ENCODE results near the gene TSPAN14. TPM values are rescaled to one million over a fixed set of nuclear protein-coding genes. Genes with fewer than 3 reads are reported as not detected.
A peak's percentile ranks its signal among the peaks of the same experiment; 100 is the strongest.

Gene TSPAN14
- total and polyA plus RNA-seq, 4 donors = 19.9 to 36.8 (median 27.3) TPM

GRCh38 chr10:80458263-80458625 lies 4.1 kb downstream of the TSPAN14 start:
- no peak for TF ChIP-seq FOXA2 (IDR thresholded peaks at IDR 0.05)
- no peak for TF ChIP-seq FOXA1 (IDR thresholded peaks at IDR 0.05)
- no peak for TF ChIP-seq EGR1 (IDR thresholded peaks at IDR 0.05; ENCODE audit: low read depth in 2 of 2)
- no peak for TF ChIP-seq REST (IDR thresholded peaks at IDR 0.05)
- no peak for TF ChIP-seq RXRA (IDR thresholded peaks at IDR 0.05)
- TF ChIP-seq ATF3 (IDR thresholded peaks at IDR 0.05) = no peak
- no peak for TF ChIP-seq SP1 (IDR thresholded peaks at IDR 0.05)
- TF ChIP-seq RAD21 (IDR thresholded peaks at IDR 0.05) = no peak
- TF ChIP-seq GABPA (IDR thresholded peaks at IDR 0.05 in 1 of 2, conservative IDR thresholded peaks at IDR 0.05 in 1 of 2) = no peak
- TF ChIP-seq HNF4A (conservative IDR thresholded peaks at IDR 0.05) = no peak
- TF ChIP-seq JUND (IDR thresholded peaks at IDR 0.05) = no peak
- TF ChIP-seq ZBTB33 (IDR thresholded peaks at IDR 0.05) = no peak
- Histone ChIP-seq H3K36me3 (ENCODE audit: control insufficient read depth in 4 of 4, insufficient read depth in 3 of 4, low read depth in 1 of 4, low read length in 3 of 4) (no peaks in the 10 kb centered on the region), H3K9me3 (ENCODE audit: control insufficient read depth in 4 of 4, low read length in 3 of 4) (no peaks in the 10 kb centered on the region), H3K4me1 (ENCODE audit: control insufficient read depth in 4 of 4, insufficient read depth in 4 of 4, low read length in 3 of 4) (peaks cover 11 to 57% (median 36%) of the 10 kb centered on the region in 4 donors), H3K4me3 (ENCODE audit: low read depth in 1 of 3, low read length in 3 of 3) (no peak overlapping the region), H3K27me3 (ENCODE audit: control insufficient read depth in 4 of 4, insufficient read depth in 4 of 4, low read length in 3 of 4) (no peaks in the 10 kb centered on the region), H3K27ac (ENCODE audit: low read depth in 1 of 2, low read length in 2 of 2) (peak overlapping the region in 1 of 2 donors; percentile 64), H3K9ac (ENCODE audit: low read depth in 1 of 2, low read length in 2 of 2) (no peak overlapping the region)
- no peak for DNase-seq (ENCODE audit: low spot score)
- 77% methylated on average over 4 of the region's 4 CpGs for whole genome bisulfite sequencing

- no peaks in the 10 kb centered on the region for H3K36me3 ChIP-seq (ENCODE audit: control insufficient read depth in 4 of 4, insufficient read depth in 3 of 4, low read depth in 1 of 4, low read length in 3 of 4)
- 85% methylated on average over 6 of the region's 6 CpGs for WGBS
- no peak overlapping the region for H3K9ac ChIP-seq (ENCODE audit: low read depth in 1 of 2, low read length in 2 of 2)
- H3K4me1 ChIP-seq (ENCODE audit: control insufficient read depth in 4 of 4, insufficient read depth in 4 of 4, low read length in 3 of 4) = peaks cover 10 to 56% (median 36%) of the 10 kb centered on the region in 4 donors
- H3K9me3 ChIP-seq (ENCODE audit: control insufficient read depth in 4 of 4, low read length in 3 of 4) = no peaks in the 10 kb centered on the region
- TF ChIP-seq GABPA (IDR thresholded peaks at IDR 0.05 in 1 of 2, conservative IDR thresholded peaks at IDR 0.05 in 1 of 2) (no peak), NR2F2 (IDR thresholded peaks at IDR 0.05) (no peak), CTCF (IDR thresholded peaks at IDR 0.05; ENCODE audit: low read depth, low read length, missing input control) (no peak), FOXA1 (IDR thresholded peaks at IDR 0.05) (no peak), JUND (IDR thresholded peaks at IDR 0.05) (no peak), SP1 (IDR thresholded peaks at IDR 0.05) (no peak), RXRA (IDR thresholded peaks at IDR 0.05) (no peak), EGR1 (IDR thresholded peaks at IDR 0.05; ENCODE audit: low read depth in 2 of 2) (no peak), REST (IDR thresholded peaks at IDR 0.05) (no peak)
- H3K4me3 ChIP-seq (ENCODE audit: low read depth in 1 of 3, low read length in 3 of 3) = no peak overlapping the region
- no peaks in the 10 kb centered on the region for H3K27me3 ChIP-seq (ENCODE audit: control insufficient read depth in 4 of 4, insufficient read depth in 4 of 4, low read length in 3 of 4)
- peak overlapping the region in 1 of 2 donors; percentile 64 for H3K27ac ChIP-seq (ENCODE audit: low read depth in 1 of 2, low read length in 2 of 2)
- DNase-seq (ENCODE audit: low spot score) = no peak
Measured at GRCh38 chr10:80458638-80459037, 4.5 kb downstream of the TSPAN14 start.
